HG03460 (cell line): ENCODE results near the gene RWDD3.

ENCODE experiments used
- ATAC-seq: cut with Tn5 transposase; IDR thresholded peaks from one replicate; pipeline ENCODE4 v1.9.1; 2021; ENCODE audit not compliant: unreplicated experiment

Gene RWDD3

DNA sequence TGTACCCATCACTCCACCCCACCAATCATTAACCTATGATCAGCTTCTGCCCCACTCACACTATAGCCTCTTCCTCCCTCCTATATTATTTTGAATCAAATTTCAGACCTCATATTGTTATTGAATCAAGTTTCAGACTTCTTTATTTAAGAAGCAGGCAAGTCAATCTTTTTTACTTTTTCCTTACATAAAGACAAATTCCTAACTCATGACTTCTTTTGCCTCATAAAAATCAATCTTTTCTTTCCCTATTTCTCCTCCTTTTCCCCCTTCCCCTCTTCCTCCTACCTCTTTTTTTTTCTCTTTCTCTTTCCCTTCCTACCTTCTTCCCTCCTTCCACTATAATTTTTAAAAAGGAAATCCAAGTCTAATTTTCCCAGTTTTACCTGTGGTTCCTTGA is 4.3 kb upstream of the RWDD3 start:
- ATAC-seq = no peak

DNA sequence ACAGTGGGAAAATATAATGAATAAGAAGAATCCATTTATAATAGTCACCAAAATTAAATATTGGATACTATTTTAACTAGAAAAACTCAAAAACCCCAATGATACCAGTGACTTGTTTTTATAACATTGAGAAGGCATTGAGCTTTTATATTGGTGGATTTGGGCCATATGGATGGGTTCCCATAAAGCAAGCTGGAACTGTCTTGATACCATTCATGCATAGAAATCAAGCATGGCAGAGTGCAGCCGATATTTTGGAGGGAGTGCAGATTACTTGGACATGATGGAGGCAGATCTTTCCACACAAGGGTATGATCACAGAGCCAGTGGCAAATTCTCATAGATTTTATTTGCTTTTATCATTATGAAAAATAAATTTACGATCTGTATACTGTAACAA is 3.8 kb upstream of the RWDD3 start:
- no peak for ATAC-seq

DNA sequence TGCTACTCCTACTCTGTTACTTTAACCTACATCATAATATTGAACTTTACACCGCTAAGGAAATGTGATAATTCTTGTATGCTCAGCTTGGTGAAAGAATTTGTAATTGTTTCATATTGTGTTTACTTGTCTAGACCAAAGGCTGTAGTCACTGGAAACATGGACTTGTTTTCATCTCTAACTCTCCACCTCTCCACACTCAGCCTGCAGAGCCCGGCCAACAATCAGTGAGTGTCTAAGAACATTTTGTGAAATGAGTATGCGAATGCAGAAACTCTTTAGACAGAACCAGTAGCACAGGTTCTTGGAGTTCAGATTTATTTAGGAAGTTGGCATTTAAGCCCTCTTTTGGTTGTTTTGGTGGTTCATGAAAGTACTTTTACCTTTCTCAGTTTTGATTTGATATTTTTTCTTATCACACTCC is 3.2 kb upstream of the RWDD3 start:
- ATAC-seq = no peak

DNA sequence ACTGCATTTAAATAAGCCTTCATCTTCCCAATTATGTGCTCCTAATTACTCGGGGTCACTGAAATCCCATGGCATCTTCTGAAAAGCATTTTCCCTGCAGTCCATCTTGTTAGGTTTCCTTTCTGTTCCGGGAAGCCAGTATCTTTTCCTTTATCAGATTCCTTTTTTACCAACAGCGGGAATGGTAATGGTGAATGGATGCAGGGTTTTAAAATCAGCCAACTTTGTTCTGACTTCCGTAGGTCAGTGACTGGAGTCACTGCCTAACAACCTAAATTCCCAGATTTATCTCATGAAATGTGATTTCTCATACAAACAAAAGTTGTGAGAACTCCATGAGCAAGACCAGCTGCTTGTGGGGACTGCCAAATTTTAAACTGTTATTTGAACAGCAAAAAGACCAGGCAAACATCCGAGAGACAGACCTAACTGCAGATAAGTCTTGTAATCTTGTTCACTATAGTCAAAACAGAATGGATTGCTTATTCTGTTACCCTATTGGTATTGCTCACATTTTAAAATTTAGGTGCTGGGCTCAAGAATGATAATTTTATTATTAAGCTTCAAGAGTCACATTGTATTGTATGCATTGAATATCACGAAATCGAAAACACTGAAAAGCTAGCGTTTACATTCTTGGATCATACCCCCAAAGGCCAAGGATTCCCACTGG is 1.2 kb upstream of the RWDD3 start:
- no peak for ATAC-seq

DNA sequence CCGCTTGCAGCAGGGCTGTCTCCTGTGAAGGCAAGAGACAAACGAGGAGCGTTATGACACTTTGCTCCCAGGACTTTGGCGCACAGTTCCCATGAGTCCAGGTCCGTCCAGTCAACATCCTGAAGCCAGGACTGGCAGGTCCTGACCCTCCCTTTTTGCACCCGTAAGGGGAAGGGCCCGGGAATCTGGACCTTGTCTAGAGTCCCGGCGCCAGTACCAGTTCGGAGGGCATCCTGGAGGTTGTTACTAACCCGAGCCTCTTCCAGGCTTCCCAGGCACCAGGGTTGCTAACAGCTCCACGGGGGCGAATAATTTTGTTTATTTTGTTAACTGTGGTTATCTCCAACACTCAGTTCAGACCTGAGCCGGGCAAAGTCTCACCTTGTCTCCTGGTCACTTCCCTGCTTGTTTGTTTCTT is 682 bp upstream of the RWDD3 start:
- ATAC-seq = no peak

DNA sequence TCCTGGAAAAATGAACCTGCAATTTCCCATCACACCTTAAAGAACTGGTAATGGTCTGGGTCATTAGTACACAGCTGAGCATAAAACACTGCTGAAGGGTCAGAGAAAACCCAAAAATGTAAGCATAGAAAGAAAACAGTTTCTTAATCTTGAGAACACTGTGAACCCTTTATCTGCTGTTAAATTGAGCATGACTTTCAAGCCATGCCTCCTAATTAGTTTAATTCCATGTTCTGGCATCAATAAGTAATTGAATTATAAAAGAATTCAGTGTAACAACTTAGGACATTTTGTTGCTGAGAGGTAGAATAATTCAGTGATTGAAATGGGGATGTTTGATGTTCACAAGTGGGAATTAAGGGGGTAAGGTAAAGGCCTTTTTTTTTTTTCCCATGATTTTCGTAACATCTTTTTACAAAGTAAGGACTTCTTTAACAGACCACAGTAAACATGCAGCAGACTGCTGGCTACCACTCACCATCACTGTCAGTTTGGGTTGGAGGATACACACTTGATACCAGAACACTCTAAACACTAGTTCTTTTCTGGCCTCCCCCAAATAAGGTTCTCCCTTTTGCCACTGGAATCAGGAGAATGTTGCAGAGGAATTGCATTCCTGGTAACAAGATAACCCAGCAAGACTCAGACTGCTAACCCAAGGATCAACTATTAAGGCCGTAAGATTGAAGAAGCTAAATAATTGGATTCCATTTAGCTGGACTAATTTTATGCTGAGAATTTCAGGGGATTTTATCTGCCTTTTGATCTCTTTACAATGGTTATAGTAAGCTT is 3.0 kb downstream of the RWDD3 start:
- ATAC-seq = no peak

DNA sequence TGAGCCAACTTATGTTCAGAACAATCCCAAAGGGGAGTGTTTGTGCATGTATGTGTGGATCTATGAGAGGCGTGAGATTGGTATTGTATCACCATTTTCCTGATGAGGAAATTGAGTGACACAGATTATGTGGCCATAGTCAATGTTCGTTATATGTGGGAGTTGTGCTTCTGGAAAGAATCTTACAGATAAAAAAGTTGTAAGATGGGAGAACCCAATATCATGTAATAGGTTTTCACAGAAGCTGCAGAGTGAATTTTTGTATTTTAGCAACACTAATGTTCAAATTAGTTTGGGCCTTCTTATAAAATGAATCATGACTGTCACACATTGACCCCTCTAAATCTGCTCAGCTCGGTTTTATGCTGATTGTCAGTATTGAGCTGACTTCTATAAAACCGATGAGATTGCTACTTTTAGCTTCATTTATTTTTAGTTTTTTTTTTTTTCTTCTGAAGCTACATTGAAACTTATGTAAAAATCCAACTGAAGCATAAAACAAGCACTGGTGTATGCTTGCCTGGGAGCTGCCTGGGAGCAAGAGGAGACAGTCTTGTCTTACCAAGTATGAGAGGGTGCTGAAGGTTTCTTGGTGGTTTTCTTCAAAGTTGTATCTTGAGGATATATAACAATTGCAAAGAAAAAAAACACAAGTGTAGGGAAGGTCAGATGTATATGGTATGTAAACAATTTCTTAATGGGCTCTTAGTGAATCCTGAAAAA is 4.1 kb downstream of the RWDD3 start:
- ATAC-seq = no peak

DNA sequence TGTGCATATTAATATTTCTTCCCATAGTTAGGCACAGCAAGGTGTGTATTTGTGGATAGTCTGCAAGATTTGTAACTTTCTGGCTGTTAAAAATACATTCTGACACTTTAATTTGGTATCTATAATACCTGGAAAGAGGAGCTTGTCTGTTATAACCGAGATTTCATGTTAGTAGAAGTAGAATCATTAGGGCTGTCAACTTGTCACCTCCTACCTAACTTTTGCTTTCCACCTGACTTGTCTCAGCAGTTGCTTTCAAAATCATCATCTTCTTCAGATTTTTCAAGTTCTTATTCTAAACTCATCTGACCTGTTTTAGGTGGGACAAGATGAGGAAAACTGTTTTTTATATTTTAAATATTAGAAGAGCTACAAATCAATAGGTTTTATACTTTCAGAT is 11.0 kb downstream of the RWDD3 start:
- ATAC-seq = no peak

DNA sequence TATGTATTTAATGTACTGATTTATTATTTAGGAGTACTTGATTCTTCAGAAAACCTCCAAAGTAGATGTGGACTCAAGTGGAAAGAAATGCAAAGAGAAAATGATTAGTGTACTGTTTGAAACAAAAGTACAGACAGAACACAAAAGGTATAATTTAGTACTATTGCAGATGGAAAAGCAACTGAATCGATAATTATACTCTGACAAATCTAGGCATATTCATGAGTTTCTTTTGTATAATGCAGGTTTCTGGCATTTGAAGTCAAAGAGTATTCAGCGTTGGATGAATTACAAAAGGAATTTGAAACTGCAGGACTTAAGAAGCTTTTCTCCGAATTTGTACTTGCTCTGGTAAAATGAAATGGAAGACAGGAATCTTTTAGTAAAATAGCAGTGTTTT is 12.5 kb downstream of the RWDD3 start:
- ATAC-seq = no peak

DNA sequence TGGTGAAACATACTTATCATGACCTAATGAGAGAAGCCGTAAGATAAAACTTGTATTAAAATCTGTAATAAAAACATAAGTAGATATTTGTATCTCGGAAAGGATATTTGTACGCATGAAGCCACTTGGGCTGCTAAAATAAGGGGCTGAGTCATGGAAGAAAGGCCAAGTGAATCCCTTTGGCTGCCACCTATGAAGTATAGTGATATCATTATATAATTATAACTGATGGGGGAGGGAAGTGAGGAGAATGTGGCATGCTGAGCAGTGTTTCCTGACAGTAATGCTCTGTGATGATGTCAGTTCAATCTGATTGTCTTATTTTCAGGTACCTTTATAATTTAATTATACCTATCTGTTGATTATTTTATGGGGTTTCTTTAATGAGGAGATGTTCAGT is 13.6 kb downstream of the RWDD3 start:
- ATAC-seq = no peak

DNA sequence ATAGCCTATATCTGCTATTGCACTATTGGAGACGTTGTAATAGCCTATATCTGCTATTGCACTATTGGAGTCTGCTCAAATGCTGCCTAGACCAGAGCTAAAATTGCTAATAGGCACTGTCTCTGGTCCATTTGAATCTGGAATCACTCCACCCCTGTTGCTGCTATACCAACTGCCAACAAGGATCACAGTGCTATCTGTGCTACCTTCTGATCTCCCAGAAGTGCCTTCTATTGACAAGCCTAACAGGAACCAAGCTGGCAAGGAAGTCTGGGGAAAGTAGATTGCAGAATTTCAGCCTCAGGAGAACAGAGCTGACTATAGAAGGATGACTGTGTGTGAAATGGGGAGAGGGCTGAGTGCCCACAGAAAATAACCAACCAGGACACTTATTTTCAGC is 15.9 kb downstream of the RWDD3 start:
- no peak for ATAC-seq

DNA sequence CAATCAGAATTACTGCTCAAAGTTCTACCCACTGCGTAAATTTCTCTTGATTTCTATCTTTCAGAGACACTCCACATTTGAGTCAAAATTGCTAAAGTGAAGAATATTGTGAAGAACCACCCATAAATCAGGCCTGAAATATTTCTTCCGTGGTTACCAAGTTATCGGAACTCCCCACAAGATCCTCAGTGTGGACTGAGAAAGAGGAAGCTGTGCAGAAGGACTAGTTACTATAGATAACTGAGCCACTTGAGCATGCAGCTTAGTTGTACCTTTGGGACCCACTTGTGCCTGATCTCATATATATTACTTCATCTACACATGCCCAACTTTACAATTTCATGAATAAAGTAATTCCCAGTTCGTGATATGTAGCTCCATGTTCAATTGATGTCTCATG is 18.4 kb downstream of the RWDD3 start:
- ATAC-seq = no peak

DNA sequence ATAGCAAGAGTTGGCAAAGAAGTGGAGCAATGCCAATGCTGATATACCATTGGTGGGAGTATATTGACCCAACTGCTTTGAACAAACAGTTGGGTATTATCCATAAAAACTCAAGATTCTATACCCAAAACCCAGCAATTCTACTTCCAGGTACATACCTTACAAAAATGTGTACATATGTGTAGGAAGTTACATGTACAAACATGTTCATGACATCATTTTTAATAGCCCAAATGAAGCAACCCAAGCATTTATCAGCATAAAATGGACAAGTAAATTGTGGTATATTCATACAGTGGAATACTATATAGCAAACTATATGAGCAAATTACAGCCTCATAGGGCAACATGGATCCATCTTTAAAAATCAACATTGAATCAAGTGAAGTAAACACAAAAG is 20.9 kb downstream of the RWDD3 start:
- ATAC-seq = no peak

DNA sequence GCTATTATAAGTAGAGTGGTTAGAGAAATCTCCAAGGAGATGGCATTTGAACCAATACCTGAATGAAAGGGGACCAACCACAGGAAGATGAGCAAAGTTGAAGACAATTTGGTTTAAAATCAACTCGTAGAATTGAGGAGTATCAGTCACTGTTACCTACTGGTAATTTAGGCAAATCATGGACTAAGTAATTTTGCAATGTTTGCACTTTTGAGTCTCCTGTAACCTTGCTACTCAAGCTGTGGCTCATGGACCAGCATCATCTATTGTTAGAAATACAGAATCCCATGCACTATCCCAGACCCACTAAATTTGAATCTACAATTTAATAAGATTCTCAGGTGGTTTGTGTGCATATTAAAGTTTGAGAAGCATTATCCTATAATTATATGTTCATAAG is 21.8 kb downstream of the RWDD3 start:
- no peak for ATAC-seq

DNA sequence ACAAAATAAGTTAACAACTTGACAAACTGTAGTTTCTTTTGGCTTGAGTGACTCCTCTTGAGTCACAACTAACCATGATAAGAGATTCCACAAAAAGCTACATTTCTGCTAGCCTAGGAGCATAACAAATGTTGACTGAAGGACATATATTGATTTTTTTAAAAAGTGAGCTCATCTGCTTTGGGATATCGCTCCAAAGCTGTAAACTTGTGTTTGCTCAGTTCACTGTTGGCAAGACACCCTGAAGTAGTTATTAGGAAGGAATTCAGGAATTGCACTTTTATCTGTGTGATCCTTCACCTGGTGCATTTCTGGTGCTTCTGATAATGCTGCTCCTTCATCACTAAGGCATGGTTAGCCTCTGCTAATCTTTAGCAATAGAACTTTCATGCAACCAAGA is 23.7 kb downstream of the RWDD3 start:
- ATAC-seq = no peak

DNA sequence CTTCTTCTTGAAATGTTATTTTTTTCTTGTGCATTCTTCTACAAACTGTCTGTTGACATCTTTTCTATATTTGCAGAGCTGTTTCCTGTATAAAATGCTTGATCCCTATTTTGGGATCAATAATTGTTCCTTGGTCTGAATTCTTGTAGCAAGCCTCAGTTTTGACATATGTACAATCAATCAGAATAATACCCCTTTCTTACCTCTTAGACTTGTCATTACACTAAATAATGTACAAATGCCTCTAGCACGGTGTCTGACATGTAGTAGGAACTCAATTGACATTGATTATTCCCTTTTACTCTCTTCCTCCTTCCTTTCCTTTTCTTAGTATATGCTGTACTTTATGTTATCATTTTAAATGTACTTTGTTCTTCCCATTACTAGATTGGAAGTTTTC is 25.2 kb downstream of the RWDD3 start:
- ATAC-seq = no peak

DNA sequence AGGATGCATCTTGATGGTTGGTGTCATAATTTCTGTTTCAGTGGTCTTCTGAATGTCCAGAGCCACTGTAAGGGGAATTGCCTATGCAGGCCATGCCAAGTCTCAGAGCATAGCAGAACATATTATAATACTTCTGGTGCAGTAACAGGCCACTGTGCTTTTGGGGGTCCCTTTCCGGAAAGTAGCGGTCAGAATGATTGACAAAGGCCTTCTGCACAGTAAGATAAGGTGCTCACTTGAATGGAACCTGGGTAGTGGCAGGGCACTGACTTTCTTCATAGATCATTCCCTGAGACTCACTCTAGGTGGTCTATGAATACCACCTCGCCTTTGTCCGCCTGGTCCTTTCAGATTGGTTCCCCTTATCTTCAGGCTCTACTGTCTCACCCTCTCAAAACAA is 28.9 kb downstream of the RWDD3 start:
- ATAC-seq = no peak

DNA sequence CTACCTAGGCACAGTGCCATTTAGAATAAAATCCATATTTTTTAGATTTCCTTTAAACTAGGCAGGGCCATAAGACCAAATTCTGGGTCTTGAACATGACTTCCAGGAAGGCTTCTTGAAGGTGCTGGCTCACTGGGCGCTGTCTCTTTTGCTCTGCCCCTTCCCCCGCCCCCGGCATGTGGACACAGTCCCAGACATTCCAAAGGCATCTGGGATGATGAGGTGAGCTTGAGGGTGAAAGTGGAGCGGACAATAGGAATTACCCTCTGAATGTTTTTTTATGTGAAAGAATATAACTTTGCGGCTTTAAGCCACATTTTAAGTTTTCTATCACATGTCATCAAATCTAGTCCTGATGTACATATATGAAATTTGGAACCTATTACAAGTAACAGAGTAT is 29.4 kb downstream of the RWDD3 start:
- ATAC-seq = no peak

DNA sequence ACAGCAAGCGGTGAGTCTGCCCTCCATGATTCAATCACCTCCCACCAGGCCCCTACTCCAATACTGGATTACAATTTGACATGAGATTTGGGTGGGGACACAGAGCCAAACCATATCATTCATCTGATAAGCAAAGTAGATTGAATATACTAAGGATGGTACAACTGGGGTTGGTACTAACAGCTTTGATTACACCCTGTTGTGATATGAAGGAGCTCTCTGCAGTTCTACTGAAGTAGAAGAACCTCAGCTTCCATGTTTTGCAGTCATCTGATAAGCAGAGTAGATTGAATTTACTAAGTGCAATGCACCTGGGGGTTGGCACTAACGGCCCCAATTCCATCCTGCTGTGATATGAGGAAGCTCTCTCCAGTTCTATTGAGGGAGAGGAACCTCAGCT is 31.1 kb downstream of the RWDD3 start:
- ATAC-seq = no peak

DNA sequence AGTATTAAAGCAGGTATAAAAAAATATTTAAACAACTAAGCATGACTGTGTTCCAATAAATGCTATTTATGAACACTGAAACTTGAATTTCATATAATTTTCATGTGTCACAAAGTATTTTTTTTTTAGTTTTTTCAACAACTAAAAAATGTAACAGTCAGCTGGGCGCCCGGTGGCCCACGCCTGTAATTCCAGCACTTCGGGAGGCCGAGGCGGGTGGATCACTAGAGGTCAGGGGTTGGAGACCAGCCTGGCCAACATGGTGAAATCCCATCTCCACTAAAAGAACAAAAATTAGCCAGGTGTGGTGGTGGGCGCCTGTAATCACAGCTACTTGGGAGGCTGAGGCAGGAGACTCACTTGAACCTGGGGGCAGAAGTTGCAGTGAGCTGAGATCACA is 42.4 kb downstream of the RWDD3 start:
- ATAC-seq = no peak

DNA sequence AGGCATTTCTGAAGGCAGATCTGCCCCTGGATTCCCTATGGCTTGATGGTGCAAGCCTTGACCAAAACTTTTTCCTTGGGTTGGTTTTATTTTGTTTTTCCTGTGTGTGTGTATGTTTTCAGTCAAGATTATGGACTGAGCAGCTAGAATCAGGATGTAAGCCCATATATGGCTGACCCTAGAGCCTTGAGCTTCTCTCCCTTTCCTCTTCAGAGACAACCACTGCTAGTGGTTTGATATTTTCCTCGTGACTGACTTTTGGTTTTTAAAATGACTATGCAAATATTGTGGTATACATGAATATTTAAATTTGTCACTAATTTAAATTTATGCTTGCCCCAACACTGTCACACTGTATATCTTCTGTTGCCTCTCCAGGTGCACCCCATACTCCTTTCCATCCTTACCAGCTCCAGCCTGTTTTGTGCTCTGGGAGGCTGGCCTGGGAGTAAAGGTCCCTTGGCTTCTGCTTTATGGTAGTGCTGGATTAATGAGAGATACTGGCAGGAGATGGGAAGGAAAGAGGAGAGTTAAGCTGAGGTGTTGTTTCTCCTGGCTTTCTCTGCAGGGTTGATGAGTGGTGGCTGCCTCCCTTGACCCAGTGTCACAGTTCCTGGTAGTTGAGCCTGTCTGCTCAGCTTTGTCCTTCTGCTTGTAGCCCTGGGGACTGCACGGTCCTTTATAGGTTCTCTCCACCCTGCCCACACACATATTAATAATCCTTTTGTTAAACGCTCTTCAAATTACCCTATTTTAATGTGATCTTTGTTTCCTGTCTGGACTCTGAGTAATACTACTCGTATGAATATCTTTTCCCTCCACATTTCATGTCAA is 44.4 kb downstream of the RWDD3 start:
- peak; percentile 78 for ATAC-seq
